IPS-15b (cell line): Measurements from ENCODE around the gene MPP3.
"Not testable (repeated sequence)": the region's sequence is repeated elsewhere in the genome, so short reads cannot be mapped to it uniquely, and the experiment has no call there.

ENCODE experiments used
- H3K27me3 ChIP-seq: one replicate; pipeline ENCODE4 v1.6.1; 2013; ENCODE audit warnings: low read length; ENCODE audit not compliant: control insufficient read depth, insufficient read depth
- H3K36me3 ChIP-seq: one replicate; pipeline ENCODE4 v1.6.1; 2013; ENCODE audit warnings: low read length; ENCODE audit not compliant: control insufficient read depth, insufficient read depth
- H3K4me1 ChIP-seq: one replicate; pipeline ENCODE4 v1.6.1; 2013; ENCODE audit warnings: mild to moderate bottlenecking, low read length; ENCODE audit not compliant: control insufficient read depth, insufficient read depth
- H3K4me3 ChIP-seq: one replicate; pipeline ENCODE4 v1.5.1; 2013; ENCODE audit warnings: low read depth, low read length
- H3K9ac ChIP-seq: one replicate; pipeline ENCODE4 v1.6.1; 2013; ENCODE audit warnings: low read depth, mild to moderate bottlenecking, low read length
- H3K9me3 ChIP-seq: one replicate; pipeline ENCODE4 v1.6.1; 2013; ENCODE audit warnings: mild to moderate bottlenecking, low read length; ENCODE audit not compliant: control insufficient read depth, insufficient read depth

The MPP3 gene

DNA sequence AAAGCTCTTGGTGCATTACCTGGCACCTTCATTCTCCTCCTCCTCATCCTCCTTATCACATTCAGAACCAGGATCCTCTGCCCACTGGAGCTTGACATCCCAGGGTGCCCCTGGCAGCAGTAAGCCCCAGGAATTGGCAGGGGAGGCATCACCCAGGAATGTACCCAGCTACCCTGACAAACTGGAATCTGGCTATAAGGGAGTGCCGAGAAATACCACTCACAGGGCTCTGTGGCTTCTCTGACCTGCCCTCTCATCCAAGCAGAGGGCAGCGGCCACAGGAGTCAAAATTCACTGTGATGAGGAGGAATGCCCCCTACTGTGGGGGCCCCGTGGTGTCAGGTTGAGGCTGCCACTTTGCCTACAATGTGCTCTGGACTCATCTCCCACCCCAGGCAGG lies 19.6 kb downstream of the MPP3 start:
- no peaks in the 10 kb centered on the region for H3K27me3 ChIP-seq
- no peak overlapping the region for H3K9ac ChIP-seq
- H3K36me3 ChIP-seq: peaks cover 3% of the 10 kb centered on the region
- H3K4me1 ChIP-seq: peaks cover 12% of the 10 kb centered on the region
- no peak overlapping the region for H3K4me3 ChIP-seq
- no peaks in the 10 kb centered on the region for H3K9me3 ChIP-seq

DNA sequence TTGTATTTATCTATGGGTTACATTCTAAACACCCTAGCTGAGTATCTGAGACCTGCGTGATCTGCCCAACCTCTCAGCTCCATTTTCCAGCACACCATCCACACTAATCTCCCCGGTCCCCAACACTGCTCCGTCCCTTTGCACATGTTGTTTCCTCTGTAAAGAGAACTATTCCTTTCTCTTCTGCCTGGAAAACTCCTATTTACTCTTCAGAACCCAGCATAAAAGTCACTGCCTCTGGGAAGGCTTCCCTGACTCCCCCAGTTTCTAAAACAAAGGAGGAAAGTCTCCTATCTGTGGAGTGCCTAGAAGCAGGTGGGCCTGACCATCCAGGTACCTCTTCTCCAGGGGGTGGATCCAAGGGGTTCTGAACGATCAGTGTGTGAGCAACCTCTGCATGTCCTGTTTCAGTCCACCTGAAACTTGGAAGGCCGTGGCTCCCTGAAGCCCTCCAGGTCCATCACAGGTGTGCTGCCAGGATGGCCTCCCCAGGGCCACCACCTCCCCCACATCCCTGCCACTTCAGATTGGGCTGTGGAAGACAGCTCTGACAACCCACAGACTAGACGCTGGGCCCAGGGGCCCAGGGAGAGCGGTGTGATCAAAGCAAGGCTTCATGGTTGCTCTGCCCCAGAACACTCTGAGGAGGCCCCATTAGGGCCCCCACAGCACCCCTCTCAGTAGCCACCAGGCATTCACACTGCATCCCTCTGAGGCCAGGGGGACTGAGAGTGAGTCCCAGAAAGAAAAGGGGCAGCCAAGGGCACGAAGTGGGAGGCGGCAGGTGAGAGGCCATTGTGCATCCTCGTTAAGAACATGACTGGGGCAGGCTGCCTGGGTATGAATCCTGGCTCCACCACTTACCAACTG lies 20.3 kb downstream of the MPP3 start:
- no peak overlapping the region for H3K4me3 ChIP-seq
- H3K4me1 ChIP-seq: peaks cover 12% of the 10 kb centered on the region
- H3K9ac ChIP-seq: no peak overlapping the region
- H3K9me3 ChIP-seq: no peaks in the 10 kb centered on the region
- H3K27me3 ChIP-seq: no peaks in the 10 kb centered on the region
- peaks cover 3% of the 10 kb centered on the region for H3K36me3 ChIP-seq

DNA sequence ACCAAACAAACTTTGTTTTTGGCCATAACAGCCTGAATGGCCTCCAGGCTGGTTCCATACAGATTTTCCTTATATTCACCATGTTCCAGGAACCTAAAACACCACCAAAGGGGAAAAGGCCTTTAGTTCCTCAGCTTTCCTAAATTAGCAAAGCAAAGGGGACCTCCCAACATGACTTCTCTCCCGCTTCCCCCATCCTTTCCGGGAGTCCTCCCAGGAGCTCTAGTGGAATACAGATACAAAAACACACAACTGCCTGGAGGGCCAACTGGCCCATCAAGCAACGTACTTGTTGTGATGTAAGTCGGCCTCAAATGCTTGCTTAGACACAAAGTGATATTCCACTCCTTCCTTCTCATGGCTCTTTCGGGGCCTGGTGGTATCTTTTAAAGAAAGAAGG lies 22.1 kb downstream of the MPP3 start:
- Histone ChIP-seq H3K4me3 (no peak overlapping the region), H3K9ac (no peak overlapping the region), H3K27me3 (no peaks in the 10 kb centered on the region), H3K36me3 (peaks cover 3% of the 10 kb centered on the region), H3K9me3 (no peaks in the 10 kb centered on the region), H3K4me1 (peaks cover 12% of the 10 kb centered on the region)

DNA sequence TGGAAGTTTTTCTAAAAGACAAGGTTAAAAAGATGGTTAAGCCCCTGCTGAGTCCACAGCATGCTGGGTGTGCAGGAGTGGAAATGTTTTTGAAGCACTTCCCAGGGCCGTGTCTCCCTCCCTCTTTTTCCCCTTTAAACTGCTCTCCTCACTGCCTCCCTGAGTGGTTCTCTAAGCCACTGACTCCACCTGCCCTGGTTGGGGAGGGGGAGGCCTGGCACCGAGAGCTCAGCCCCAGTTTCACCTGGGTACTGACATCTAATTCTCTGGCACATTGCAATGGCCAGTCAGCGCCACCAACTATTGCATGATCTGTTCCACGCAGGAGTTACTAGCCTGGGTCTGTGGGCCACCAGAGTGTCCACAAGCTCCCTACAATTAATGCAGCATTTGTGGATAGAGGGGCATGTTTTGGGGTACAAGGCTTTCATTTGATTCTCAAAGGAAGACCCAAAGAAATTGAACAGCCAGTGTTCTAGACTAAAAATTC lies 22.7 kb downstream of the MPP3 start:
- Histone ChIP-seq H3K9me3 (no peaks in the 10 kb centered on the region), H3K27me3 (no peaks in the 10 kb centered on the region), H3K4me3 (no peak overlapping the region), H3K36me3 (peaks cover 3% of the 10 kb centered on the region), H3K4me1 (peaks cover 12% of the 10 kb centered on the region), H3K9ac (no peak overlapping the region)

DNA sequence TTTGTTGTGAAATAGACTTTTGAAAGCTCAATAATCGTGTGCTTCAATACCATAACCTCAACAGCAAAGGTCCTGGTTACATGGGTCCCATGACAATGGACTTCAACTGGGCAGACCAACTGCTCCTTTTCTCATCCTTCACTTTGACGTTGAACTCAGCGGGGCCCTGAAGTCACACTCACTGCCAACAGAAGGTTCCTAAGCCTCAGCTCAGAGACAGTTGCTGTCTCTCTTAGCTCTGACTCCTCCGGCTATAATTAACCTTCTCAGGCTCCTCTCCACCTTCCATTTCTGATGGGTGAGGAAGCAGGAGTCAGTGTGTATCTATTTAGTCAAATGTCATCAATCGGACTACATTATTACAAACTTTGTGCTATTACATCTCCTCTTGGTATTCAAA lies 23.8 kb downstream of the MPP3 start:
- Histone ChIP-seq H3K27me3 (no peaks in the 10 kb centered on the region), H3K9ac (no peak overlapping the region), H3K4me1 (peaks cover 16% of the 10 kb centered on the region), H3K4me3 (no peak overlapping the region), H3K36me3 (peaks cover 3% of the 10 kb centered on the region), H3K9me3 (no peaks in the 10 kb centered on the region)

DNA sequence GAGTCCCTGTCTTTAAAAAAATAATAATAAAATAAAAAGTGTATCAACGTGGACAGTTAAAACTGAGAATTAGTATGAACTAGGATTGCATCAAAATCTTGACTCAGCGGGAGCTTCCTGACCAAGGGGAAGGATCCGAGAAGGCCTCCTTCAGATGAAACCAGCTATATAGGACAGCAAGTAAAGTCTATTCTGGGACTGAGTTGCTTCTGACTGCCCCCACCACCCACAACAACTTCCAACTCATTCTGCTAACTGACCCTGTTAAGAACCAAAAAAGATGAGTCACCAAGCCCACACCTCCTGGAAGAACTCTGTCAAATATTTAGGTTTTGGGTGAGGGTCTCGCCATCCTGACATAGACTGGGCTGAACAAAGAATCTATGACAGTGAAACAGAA lies 24.9 kb downstream of the MPP3 start:
- Histone ChIP-seq H3K27me3 (no peaks in the 10 kb centered on the region), H3K36me3 (peaks cover 3% of the 10 kb centered on the region), H3K9ac (no peak overlapping the region), H3K9me3 (no peaks in the 10 kb centered on the region), H3K4me1 (peaks cover 20% of the 10 kb centered on the region), H3K4me3 (no peak overlapping the region)

DNA sequence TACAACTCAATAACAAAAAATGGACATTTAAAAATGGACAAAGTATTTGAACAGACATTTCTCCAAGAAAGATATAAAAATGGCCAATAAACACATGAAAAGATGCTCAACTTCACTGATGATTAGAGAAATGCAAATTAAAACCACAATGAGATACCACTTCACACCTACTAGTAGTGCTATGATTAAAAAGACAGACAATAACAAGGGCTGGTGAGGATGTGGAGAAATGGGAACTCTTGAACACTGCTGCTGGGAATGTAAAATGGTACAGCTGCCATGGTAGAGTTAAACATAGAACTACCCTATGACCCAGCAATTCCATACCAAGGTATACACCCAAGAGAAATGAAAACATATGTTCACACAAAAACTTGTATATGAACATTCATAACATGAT lies 27.8 kb downstream of the MPP3 start:
- no peaks in the 10 kb centered on the region for H3K36me3 ChIP-seq
- H3K4me1 ChIP-seq: peaks cover 18% of the 10 kb centered on the region

DNA sequence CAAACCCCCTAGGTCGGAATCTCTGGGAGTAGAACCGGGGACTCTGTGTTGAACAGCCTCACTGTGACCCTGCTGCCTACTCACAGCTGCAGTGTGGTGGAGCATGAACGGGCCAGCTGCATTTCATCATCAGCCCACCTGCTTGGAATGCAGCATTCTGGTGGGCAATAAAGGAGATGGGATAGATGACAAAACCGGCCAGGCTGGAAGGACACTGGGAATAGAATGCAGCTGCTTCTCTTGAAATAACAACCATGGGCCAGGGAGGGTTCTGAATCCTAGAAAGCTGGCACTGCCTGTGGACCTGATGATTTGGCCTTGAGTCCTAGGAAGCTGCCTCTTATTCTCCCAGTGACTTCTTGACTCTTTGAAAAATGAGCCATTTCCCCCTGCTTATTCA lies 29.2 kb downstream of the MPP3 start:
- Histone ChIP-seq H3K4me3 (no peak overlapping the region), H3K9ac (peak overlapping the region; percentile 28), H3K9me3 (no peaks in the 10 kb centered on the region), H3K36me3 (no peaks in the 10 kb centered on the region), H3K4me1 (peaks cover 18% of the 10 kb centered on the region), H3K27me3 (no peaks in the 10 kb centered on the region)

More for the DNA sequence above, 27.8 kb downstream of the MPP3 start:
- Histone ChIP-seq H3K9ac (no peak overlapping the region), H3K4me3 (no peak overlapping the region), H3K9me3 (no peaks in the 10 kb centered on the region), H3K27me3 (no peaks in the 10 kb centered on the region)

DNA sequence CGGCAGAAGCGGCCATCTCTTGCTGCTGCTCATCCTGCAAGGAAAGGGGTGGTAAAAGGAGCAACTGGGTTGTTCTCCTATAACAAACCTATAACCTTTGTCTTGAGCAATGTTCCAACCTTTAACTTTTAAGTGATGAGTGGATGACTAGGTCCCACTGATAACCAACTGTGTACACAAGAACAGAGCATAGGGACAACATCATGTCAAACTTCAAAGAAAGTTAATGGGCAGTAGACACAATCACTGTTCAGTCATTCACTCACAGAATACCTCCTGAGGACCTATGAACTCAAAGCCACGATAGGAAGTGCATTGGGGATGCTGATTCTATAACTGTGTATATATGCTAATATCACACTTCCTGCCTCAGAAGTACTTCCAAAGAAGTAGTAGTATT lies 31.1 kb downstream of the MPP3 start:
- Histone ChIP-seq H3K4me1 (peaks cover 18% of the 10 kb centered on the region), H3K9me3 (no peaks in the 10 kb centered on the region), H3K27me3 (no peaks in the 10 kb centered on the region), H3K9ac (no peak overlapping the region), H3K4me3 (no peak overlapping the region), H3K36me3 (no peaks in the 10 kb centered on the region)

DNA sequence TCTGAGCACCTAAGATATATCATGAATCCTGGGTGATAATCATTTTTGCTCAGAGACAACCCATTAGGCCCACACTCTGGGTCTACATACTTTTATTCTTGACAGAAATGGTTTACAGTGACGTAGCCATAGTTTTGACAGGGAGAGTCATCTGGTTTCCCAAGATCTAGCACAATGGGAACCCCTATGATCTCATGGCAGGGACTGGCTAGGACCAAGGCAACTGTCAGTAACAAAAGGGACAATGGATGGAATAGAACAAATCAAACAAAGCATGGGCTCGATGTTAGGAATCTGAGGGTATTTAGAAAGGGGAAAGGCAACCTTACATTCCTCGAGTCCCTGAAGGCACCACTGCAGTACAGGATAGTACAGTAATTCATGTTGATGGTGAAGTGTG lies 32.2 kb downstream of the MPP3 start:
- Histone ChIP-seq H3K4me3 (no peak overlapping the region), H3K36me3 (no peaks in the 10 kb centered on the region), H3K9me3 (no peaks in the 10 kb centered on the region), H3K9ac (no peak overlapping the region), H3K27me3 (no peaks in the 10 kb centered on the region), H3K4me1 (peaks cover 18% of the 10 kb centered on the region)

DNA sequence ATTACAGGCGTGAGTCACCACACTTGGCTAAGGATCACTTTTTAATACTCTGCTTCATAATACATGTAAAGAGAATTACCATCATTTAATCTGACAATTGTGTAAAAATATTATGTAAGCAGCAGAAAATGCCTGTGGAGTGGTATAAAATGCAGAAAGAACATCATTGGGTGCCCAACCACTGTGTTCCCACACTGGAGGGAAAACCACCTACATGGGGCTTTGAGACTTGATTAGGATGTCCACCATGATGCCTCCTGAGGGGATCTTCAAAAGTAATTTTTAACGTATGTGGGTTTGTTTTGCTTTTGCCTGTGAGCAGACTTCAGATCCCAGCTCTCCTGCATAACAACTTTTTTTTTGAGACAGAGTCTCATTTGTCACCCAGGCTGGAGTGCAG lies 33.9 kb downstream of the MPP3 start:
- Histone ChIP-seq H3K4me1 (peaks cover 14% of the 10 kb centered on the region), H3K9ac (no peak overlapping the region), H3K27me3 (no peaks in the 10 kb centered on the region), H3K9me3 (no peaks in the 10 kb centered on the region), H3K4me3 (no peak overlapping the region), H3K36me3 (no peaks in the 10 kb centered on the region)

DNA sequence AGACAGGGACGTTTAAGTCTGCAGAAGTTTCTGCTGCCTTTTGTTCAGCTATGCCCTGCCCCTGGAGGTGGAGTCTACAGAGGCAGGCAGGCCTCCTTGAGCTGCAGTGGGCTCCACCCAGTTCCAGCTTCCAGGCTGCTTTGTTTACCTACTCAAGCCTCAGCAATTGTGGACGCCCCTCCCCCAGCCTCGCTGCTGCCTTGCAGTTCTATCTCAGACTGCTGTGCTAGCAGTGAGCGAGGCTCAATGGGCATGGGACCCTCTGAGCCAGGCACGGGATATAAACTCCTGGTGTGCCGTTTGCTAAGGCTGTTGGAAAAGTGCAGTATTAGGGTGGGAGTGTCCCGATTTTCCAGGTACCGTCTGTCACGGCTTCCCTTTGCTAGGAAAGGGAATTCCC lies 34.9 kb downstream of the MPP3 start:
- H3K27me3 ChIP-seq, H3K36me3 ChIP-seq, H3K4me1 ChIP-seq, H3K9me3 ChIP-seq, H3K9ac ChIP-seq, H3K4me3 ChIP-seq: not testable (repeated sequence)
